DMS79 (cell line): Measurements from ENCODE around the gene PUM2.

ENCODE experiments used
- DNase-seq: peaks from one replicate; lab custom pipeline; 2025; lab: John Stamatoyannopoulos, UW

Gene PUM2

DNA sequence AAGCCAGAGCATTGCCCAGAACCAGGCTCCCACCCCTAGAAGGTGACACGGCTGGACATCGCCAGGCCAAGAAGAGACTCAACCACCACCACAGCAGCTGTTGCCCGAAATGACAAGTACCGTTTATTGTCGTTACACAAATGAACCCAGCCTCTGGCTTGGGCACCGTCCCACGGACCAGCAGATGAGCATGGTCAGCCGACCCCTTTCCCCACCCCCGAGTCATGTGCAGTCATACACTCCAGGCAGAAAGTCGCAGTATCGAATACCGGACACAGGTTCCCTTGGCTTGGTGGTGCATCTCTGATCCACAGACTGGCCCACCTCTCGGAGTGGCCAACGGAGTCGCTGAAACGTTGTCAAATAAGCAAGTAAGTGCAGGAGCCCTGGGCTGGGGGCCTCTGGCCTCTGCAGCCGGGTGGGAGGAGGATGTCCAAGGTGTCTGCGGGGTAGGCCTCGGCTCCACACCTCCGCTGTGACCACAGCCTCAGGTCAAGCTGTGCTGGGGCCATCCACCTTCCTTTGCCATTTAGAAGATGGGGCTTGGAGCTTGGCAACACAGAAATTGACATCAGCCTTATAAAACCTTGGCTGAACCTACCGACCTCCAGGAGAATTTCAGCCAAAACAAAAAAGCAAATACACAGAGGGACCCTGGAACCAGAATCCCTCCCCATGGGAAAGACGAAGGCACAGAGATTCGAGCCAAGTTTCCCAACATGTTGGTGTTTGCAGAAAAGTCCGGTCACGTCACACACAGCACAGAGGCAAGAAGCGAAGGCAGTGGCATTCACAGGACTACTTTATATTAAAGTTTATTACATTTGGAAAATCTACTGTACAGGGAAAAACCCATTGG lies 149.7 kb downstream of the PUM2 start:
- DNase-seq = no peak

DNA sequence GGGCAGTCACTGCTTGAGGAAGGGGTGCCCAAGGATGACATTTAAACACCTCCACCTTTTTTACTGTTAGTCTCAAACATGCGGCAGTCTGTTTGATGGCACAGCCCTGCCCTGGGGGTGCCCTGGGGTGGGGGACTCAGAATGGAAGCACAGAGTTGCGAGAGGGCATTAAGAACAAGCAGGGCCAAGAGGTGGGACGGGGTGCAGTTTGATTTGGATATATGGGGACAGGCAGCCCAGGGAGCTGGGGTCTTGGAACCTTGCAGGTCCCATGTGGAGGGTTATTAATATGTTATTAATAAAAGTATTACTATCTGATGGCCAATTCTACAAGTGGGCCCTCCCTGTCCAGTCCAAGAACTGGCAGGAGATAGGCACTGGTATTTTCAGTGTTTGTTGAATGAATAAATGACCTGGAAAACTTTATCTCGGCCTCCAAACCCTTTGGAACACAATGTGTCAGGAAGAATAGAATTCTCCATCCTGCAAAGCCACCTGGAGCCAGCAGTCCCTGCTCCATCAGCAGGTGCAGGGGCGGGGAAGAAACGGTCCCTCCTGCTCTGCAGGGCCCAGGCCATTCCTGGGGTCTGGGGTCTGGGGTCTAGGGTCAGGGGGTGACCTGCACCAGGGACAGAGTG lies 150.9 kb downstream of the PUM2 start:
- DNase-seq = no peak

DNA sequence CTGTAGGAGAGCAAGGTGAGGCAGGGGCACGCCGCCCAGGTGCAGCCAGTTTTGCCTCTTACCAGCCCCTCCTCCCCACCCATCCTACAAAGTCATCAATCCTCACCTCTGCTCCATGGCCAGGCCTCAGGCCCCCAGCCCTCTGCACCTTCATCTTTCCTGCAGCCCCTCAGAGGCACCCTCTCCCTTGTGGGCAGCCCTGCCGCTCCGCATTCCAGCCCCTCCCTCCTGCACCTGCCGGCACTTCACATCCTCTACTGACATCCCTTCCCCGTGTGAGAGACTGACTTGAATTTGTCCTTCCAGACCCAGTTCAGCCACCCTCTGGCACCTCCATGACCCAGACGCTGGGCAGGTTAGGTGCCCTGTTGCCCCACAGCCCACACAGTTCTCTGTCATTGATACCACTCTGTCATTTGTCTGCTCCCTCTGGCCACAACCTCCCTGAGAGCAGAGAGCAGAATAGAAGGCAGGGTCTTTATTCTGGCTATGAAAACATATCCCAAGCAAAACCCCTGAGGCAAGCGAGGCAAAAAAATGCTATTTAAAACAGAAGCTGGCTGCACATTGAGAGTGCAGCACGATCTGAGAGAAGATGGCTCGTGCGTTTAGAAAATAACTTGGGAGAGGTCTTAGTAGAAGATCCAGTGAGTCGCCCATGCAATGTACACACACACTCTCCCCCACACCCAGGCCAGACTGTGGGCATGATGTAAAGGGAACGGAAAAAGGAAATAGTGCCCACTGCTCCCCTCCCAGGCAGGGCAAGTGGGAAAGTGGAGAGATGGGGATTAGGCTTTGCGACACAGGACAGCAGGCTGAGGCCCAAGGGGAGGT lies 151.6 kb downstream of the PUM2 start:
- DNase-seq = peak; percentile 35
